DMS53 treated with DMSO at 0.1 percent for 48 hours (cell line): ENCODE measurements around the gene LRRC7.

Source experiments
- DNase-seq: peaks from one replicate; lab custom pipeline; 2025; ENCODE audit not compliant: unreplicated experiment; lab: John Stamatoyannopoulos, UW

LRRC7 gene

GRCh38 chr1:69765951-69766350, 198.2 kb downstream of the LRRC7 start:
- DNase-seq: no peak

GRCh38 chr1:69766431-69767180, 198.9 kb downstream of the LRRC7 start:
- DNase-seq: no peak

GRCh38 chr1:69776555-69776954, 208.8 kb downstream of the LRRC7 start:
- DNase-seq: no peak

- DNase-seq: no peak
Observed at GRCh38 chr1:69777423-69777822, 209.7 kb downstream of the LRRC7 start.

- no peak for DNase-seq
Observed at GRCh38 chr1:69777971-69778370, 210.2 kb downstream of the LRRC7 start.

- DNase-seq: no peak
Observed at GRCh38 chr1:69787151-69787550, 219.4 kb downstream of the LRRC7 start.

GRCh38 chr1:69791311-69791710, 223.6 kb downstream of the LRRC7 start:
- DNase-seq: no peak

- DNase-seq: no peak
Observed at GRCh38 chr1:69794831-69795230, 227.1 kb downstream of the LRRC7 start.

- DNase-seq: no peak
Observed at GRCh38 chr1:69814926-69815325, 247.2 kb downstream of the LRRC7 start.

GRCh38 chr1:69824932-69825331, 257.2 kb downstream of the LRRC7 start:
- DNase-seq: no peak

- no peak for DNase-seq
Observed at GRCh38 chr1:69827732-69828131, 260.0 kb downstream of the LRRC7 start.

GRCh38 chr1:69833536-69833935, 265.8 kb downstream of the LRRC7 start:
- no peak for DNase-seq

- no peak for DNase-seq
Observed at GRCh38 chr1:69834336-69834735, 266.6 kb downstream of the LRRC7 start.

- DNase-seq: no peak
Observed at GRCh38 chr1:69835955-69836354, 268.2 kb downstream of the LRRC7 start.

- DNase-seq: no peak
Observed at GRCh38 chr1:69836971-69837636, 269.4 kb downstream of the LRRC7 start.

GRCh38 chr1:69842326-69842725, 274.6 kb downstream of the LRRC7 start:
- no peak for DNase-seq

GRCh38 chr1:69845655-69846054, 277.9 kb downstream of the LRRC7 start:
- DNase-seq: no peak

- DNase-seq: no peak
Observed at GRCh38 chr1:69846267-69846666, 278.5 kb downstream of the LRRC7 start.

GRCh38 chr1:69847670-69848069, 279.9 kb downstream of the LRRC7 start:
- DNase-seq: no peak

GRCh38 chr1:69852151-69852550, 284.4 kb downstream of the LRRC7 start:
- DNase-seq: no peak

GRCh38 chr1:69852706-69853105, 285.0 kb downstream of the LRRC7 start:
- DNase-seq: no peak

- DNase-seq: peak; percentile 81
Observed at GRCh38 chr1:69858534-69858933, 290.8 kb downstream of the LRRC7 start.

GRCh38 chr1:69861641-69862040, 293.9 kb downstream of the LRRC7 start:
- no peak for DNase-seq
